GM21367 (cell line): Measurements from ENCODE around the gene LDAH.
A peak's percentile ranks its signal among the peaks of the same experiment; 100 is the strongest.

Experiments used
- ATAC-seq: cut with Tn5 transposase; IDR thresholded peaks from one replicate; pipeline ENCODE4 v1.9.1; 2021; ENCODE audit not compliant: unreplicated experiment

Gene LDAH

GRCh38 chr2:20641123-20641985 lies 181.5 kb downstream of the LDAH start:
- no peak for ATAC-seq

GRCh38 chr2:20640411-20641122 lies 182.3 kb downstream of the LDAH start:
- no peak for ATAC-seq

- no peak for ATAC-seq
Measured at GRCh38 chr2:20638646-20639430, 184.1 kb downstream of the LDAH start.

GRCh38 chr2:20638014-20638413 lies 184.9 kb downstream of the LDAH start:
- ATAC-seq, result no peak

GRCh38 chr2:20637147-20637546 lies 185.8 kb downstream of the LDAH start:
- no peak for ATAC-seq

- peak; percentile 87 for ATAC-seq
Measured at GRCh38 chr2:20635675-20636584, 187.0 kb downstream of the LDAH start.

GRCh38 chr2:20635113-20635510 lies 187.8 kb downstream of the LDAH start:
- no peak for ATAC-seq

GRCh38 chr2:20634507-20635112 lies 188.3 kb downstream of the LDAH start:
- ATAC-seq, result no peak
